ENCODE results near the gene IFT57.

GRCh38 chr3:108251844-108252243 is 29.6 kb upstream of the IFT57 start:
- no peak for TF ChIP-seq CTCF (IDR thresholded peaks at IDR 0.05)
- TF ChIP-seq EZH2 (IDR thresholded peaks at IDR 0.05), result no peak
- no peak for TF ChIP-seq EZH2phosphoT487 (IDR thresholded peaks at IDR 0.05)
